CD4-positive, CD25-positive, alpha-beta regulatory T cell (primary cell): ENCODE results near the gene WWOX. TPM values are rescaled to one million over a fixed set of nuclear protein-coding genes. Genes with fewer than 3 reads are reported as not detected.

Experiments used
- ATAC-seq, 2 donors: fragments of 150-1000 bp; cut with Tn5 transposase; one replicate each; pipeline ENCODE4 v1.10.0; 2021; ENCODE audit warnings: low read depth in 2 of 2, moderate number of reproducible peaks in 2 of 2, moderate library complexity in 1 of 2
- DNase-seq, 3 donors: peaks; one replicate each; pipeline versions ENCODE4 v3.0.0 to v3.0.0-alpha.2; 2012 to 2022; ENCODE audit warnings: mixed read lengths in 1 of 3
- H3K27ac ChIP-seq: one replicate; pipeline ENCODE4 v1.7.0; 2013; ENCODE audit warnings: mild to moderate bottlenecking, low read length; ENCODE audit not compliant: insufficient read depth, poor library complexity, severe bottlenecking
- H3K27me3 ChIP-seq: one replicate; pipeline ENCODE4 v1.7.0; 2013; ENCODE audit warnings: low read length; ENCODE audit not compliant: control insufficient read depth, insufficient read depth
- H3K36me3 ChIP-seq: one replicate; pipeline ENCODE4 v1.7.0; 2013; ENCODE audit warnings: mild to moderate bottlenecking, low read length, moderate library complexity; ENCODE audit not compliant: control insufficient read depth, insufficient read depth
- H3K4me1 ChIP-seq: 2 replicates; pipeline ENCODE4 v1.7.0; 2013; ENCODE audit warnings: mild to moderate bottlenecking, low read length; ENCODE audit not compliant: insufficient read depth, control insufficient read depth, poor library complexity, severe bottlenecking
- H3K4me3 ChIP-seq: one replicate; pipeline ENCODE4 v1.7.0; 2013; ENCODE audit warnings: low read depth, mild to moderate bottlenecking, low read length, moderate library complexity
- H3K9me3 ChIP-seq, 2 experiments: 1 replicate in 1 of 2; 2 replicates in 1 of 2; pipeline ENCODE4 v1.7.0; 2013; ENCODE audit warnings: low read length in 2 of 2, mild to moderate bottlenecking in 1 of 2, moderate library complexity in 1 of 2; ENCODE audit not compliant: control insufficient read depth in 2 of 2
- H3K27ac Mint-ChIP-seq, 3 donors: one replicate each; pipeline ENCODE4 v1.8.0; 2020 to 2022; ENCODE audit warnings: mild to moderate bottlenecking in 3 of 3, mixed read lengths in 3 of 3, moderate library complexity in 2 of 3
- H3K27me3 Mint-ChIP-seq: one replicate; pipeline ENCODE4 v1.8.0; 2022; ENCODE audit warnings: mild to moderate bottlenecking, mixed read lengths
- H3K36me3 Mint-ChIP-seq: one replicate; pipeline ENCODE4 v1.8.0; 2020; ENCODE audit warnings: mixed read lengths
- H3K4me1 Mint-ChIP-seq, 4 donors: one replicate each; pipeline ENCODE4 v1.8.0; 2020 to 2022; ENCODE audit warnings: mixed read lengths in 4 of 4, mild to moderate bottlenecking in 1 of 4
- H3K4me3 Mint-ChIP-seq, 4 donors: one replicate each; pipeline ENCODE4 v1.8.0; 2020 to 2022; ENCODE audit warnings: mild to moderate bottlenecking in 4 of 4, mixed read lengths in 4 of 4, moderate library complexity in 3 of 4
- H3K9me3 Mint-ChIP-seq, 7 donors: one replicate each; pipeline ENCODE4 v1.8.0; 2020 to 2022; ENCODE audit warnings: mixed read lengths in 7 of 7, mild to moderate bottlenecking in 3 of 7, moderate library complexity in 2 of 7
- polyA plus RNA-seq, 4 donors: library from polyadenylated mRNA; unstranded; fragments of 300-500 nt; fragmentation: Illumina TruSeq; gene quantifications; one replicate each; pipeline ENCODE4 v1.2.3, GENCODE V29; 2021
- total RNA-seq: library from RNA; stranded (reverse); gene quantifications from one replicate; pipeline ENCODE4 v1.2.3, GENCODE V29; 2022

The WWOX gene
- total and polyA plus RNA-seq, 5 donors from 2014 or later, result 10.3 to 18.6 (median 12.8) TPM

DNA sequence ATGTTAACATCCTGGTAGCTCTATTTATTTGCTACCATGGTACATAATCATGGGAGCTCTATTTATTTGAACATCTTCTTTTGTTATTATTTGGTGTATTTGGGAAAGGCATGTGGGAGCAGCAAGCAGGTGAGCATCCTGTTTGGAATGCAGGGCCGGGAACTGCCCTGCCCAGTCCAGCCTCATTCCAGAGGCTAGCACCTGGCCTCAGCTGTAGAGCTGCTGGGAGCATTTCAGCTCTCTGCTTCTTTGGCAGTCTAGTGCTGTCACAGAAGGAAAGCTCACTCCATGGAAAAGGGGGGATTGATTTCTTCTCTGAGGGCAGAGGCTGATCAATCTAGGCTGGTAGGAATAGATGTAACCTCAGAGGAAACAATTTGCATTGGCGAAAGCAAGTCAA lies 112.5 kb downstream of the WWOX start:
- H3K36me3 ChIP-seq, result no peaks in the 10 kb centered on the region
- Mint-ChIP-seq H3K27ac (no peak overlapping the region), H3K4me3 (no peak overlapping the region), H3K4me1 (peaks cover 0 to 1% (median 0%) of the 10 kb centered on the region in 4 donors), H3K27me3 (no peaks in the 10 kb centered on the region), H3K9me3 (no peaks in the 10 kb centered on the region), H3K36me3 (peaks cover 4% of the 10 kb centered on the region)
- no peaks in the 10 kb centered on the region for H3K4me1 ChIP-seq
- H3K27me3 ChIP-seq, result no peaks in the 10 kb centered on the region
- H3K4me3 ChIP-seq, result no peak overlapping the region
- H3K9me3 ChIP-seq, result no peaks in the 10 kb centered on the region
- ATAC-seq (no peak), DNase-seq (no peak)
- H3K27ac ChIP-seq, result no peak overlapping the region

DNA sequence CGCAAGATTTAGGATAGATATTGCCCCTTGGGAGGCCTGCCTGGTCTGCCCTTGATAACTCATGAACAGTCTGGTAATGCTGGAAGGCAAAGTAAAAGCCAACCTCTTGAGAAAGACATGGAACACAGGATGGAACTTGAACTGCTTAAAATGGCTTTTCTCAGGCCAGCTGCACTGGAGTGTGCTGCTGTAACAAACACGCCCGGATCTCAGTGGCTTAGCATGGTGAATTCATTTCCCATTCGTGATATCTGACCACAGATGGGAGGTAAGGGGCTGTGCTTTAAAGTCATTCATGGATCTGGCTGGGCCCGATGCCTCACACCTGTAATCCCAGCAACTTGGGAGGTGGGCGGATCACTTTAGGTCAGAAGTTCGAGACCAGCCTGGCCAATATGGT lies 113.2 kb downstream of the WWOX start:
- Histone ChIP-seq H3K36me3 (no peaks in the 10 kb centered on the region), H3K4me3 (no peak overlapping the region), H3K9me3 (no peaks in the 10 kb centered on the region), H3K4me1 (no peaks in the 10 kb centered on the region), H3K27me3 (no peaks in the 10 kb centered on the region), H3K27ac (no peak overlapping the region)
- no peaks in the 10 kb centered on the region for H3K27me3 Mint-ChIP-seq
- H3K4me3 Mint-ChIP-seq, result no peak overlapping the region
- H3K4me1 Mint-ChIP-seq, result peaks cover 0 to 1% (median 0%) of the 10 kb centered on the region in 4 donors
- H3K9me3 Mint-ChIP-seq, result no peaks in the 10 kb centered on the region
- ATAC-seq (no peak), DNase-seq (no peak)
- no peak overlapping the region for H3K27ac Mint-ChIP-seq
- peaks cover 4% of the 10 kb centered on the region for H3K36me3 Mint-ChIP-seq

DNA sequence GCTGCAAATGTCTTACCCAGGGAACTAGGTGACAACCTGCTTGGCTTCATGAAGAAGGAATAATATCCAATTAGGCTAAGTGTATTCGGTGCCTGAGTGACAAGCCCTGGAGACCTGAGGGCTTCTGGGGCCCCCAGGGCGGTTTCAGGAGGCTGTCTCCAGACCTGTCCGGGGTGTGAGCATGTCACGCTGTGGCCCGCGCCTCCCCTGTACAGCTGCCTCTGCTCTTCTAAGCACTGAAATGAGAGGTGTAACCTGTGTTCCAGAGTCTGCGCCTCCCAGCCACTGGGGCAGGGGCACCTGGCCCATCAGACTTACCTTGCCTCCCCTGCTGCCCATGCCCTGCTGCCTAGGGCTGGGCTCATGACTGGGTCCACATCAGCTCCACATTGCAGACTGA lies 114.3 kb downstream of the WWOX start:
- no peaks in the 10 kb centered on the region for H3K9me3 Mint-ChIP-seq

DNA sequence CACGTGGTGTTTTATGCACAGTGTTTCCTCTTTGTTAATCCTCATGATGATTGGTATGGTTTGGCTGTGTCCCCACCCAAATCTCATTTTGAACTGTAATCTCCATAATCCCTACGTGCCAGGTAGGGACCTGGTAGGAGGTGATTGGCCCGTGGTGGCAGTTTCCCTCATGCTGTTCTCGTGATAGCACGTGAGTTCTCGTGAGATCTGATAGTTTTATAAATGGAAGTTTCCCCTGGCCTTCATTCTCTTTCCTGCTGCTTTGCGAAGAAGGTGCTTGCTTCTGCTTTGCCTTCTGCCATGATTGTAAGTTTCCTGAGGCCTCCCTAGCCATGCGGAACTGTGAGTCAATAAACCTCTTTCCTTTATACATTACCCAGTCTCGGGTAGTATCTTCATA lies 115.8 kb downstream of the WWOX start:
- ATAC-seq (no peak), DNase-seq (no peak)
- H3K4me1 ChIP-seq, result no peaks in the 10 kb centered on the region
- Mint-ChIP-seq H3K4me1 (peaks cover 0 to 10% (median under 1%) of the 10 kb centered on the region in 4 donors), H3K9me3 (no peaks in the 10 kb centered on the region), H3K27ac (no peak overlapping the region), H3K27me3 (no peaks in the 10 kb centered on the region), H3K36me3 (peaks cover 4% of the 10 kb centered on the region), H3K4me3 (no peak overlapping the region)
- H3K27ac ChIP-seq, result no peak overlapping the region
- H3K36me3 ChIP-seq, result no peaks in the 10 kb centered on the region
- no peak overlapping the region for H3K4me3 ChIP-seq
- no peaks in the 10 kb centered on the region for H3K9me3 ChIP-seq
- H3K27me3 ChIP-seq, result no peaks in the 10 kb centered on the region

More for the DNA sequence above, 114.3 kb downstream of the WWOX start:
- Mint-ChIP-seq H3K27ac (no peak overlapping the region), H3K4me1 (peaks cover 0 to 1% (median under 1%) of the 10 kb centered on the region in 4 donors), H3K4me3 (no peak overlapping the region), H3K27me3 (no peaks in the 10 kb centered on the region), H3K36me3 (peaks cover 4% of the 10 kb centered on the region)
- Histone ChIP-seq H3K4me1 (no peaks in the 10 kb centered on the region), H3K9me3 (no peaks in the 10 kb centered on the region), H3K27ac (no peak overlapping the region), H3K36me3 (no peaks in the 10 kb centered on the region), H3K27me3 (no peaks in the 10 kb centered on the region), H3K4me3 (no peak overlapping the region)
- DNase-seq (no peak), ATAC-seq (no peak)

DNA sequence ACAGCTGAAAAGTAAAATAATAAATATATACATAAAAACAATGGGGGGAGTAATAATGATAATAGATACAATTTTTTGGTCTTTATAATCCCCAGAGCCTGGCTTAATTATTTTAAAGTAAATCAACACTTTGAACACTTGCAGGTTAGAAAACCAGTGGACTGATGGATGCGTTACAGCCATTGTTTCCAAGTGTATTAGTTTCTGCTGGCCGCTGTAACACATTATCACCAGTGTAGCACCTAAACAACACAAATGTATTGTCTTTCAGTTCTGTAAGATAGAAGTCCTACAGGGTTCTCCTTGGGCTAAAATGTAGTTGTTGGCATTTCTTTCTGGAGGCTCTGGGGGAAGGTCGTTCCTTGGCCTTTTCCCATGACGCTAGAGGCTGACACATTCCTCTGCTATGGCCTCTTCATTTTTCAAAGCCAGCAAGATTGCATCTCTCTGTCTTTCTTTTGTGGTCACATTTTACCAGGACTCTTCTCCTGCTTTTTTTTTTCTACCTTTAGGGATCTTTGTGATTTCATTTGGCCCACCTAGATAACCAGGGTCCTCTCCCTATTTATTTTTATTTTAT lies 116.8 kb downstream of the WWOX start:
- Mint-ChIP-seq H3K36me3 (peaks cover 4% of the 10 kb centered on the region), H3K27ac (no peak overlapping the region), H3K27me3 (no peaks in the 10 kb centered on the region), H3K4me3 (no peak overlapping the region), H3K4me1 (peaks cover 0 to 10% (median under 1%) of the 10 kb centered on the region in 4 donors), H3K9me3 (no peaks in the 10 kb centered on the region)
- Histone ChIP-seq H3K36me3 (no peaks in the 10 kb centered on the region), H3K9me3 (no peaks in the 10 kb centered on the region), H3K27ac (no peak overlapping the region), H3K4me1 (no peaks in the 10 kb centered on the region), H3K4me3 (no peak overlapping the region), H3K27me3 (no peaks in the 10 kb centered on the region)
- no peak for ATAC-seq
- DNase-seq, result no peak

DNA sequence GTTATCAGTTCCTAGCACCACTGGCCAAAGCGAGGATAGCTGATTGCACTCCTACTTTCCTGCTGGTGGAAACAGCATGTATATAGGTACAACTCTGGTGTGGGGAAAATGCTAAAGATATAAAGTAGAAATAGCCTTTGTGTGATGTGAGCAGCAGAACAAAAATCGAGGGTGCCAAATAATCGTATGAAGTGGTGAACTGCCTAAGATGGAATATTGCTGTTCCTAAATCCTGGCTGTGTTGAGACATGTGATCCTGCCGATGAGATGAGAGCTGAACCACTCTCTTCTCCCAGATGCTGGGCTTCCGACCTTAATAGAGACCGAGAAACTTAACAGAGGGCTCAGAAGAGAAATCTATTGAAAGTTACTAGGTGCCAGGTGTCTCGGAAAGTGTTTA lies 117.8 kb downstream of the WWOX start:
- H3K9me3 ChIP-seq, result no peaks in the 10 kb centered on the region
- Mint-ChIP-seq H3K36me3 (peaks cover 4% of the 10 kb centered on the region), H3K27me3 (no peaks in the 10 kb centered on the region), H3K27ac (no peak overlapping the region), H3K4me1 (peaks cover 0 to 10% (median 0%) of the 10 kb centered on the region in 4 donors), H3K4me3 (no peak overlapping the region), H3K9me3 (no peaks in the 10 kb centered on the region)
- H3K36me3 ChIP-seq, result no peaks in the 10 kb centered on the region
- no peaks in the 10 kb centered on the region for H3K4me1 ChIP-seq
- H3K4me3 ChIP-seq, result no peak overlapping the region
- DNase-seq (no peak), ATAC-seq (no peak)
- no peak overlapping the region for H3K27ac ChIP-seq
- H3K27me3 ChIP-seq, result no peaks in the 10 kb centered on the region

DNA sequence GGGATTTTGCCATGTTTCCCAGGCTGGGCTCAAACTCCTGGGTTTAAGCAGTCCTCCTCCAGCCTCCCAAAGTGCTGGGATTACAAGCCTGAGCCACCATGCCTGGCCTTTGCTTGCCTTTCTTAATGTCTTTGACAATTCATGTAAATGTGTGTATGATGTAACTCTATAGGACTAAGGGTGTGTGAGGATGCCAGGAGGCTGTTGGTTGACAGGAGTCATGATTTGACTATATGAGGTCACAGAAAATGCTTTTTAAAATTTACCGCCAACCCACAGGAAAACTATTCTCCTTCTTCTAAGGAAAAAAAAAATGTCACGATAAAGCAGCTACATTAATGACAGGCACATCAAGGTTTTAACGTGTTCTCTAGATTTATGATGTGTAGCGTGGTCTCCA lies 118.8 kb downstream of the WWOX start:
- no peaks in the 10 kb centered on the region for H3K4me1 ChIP-seq
- H3K27ac ChIP-seq, result no peak overlapping the region
- H3K9me3 Mint-ChIP-seq, result no peaks in the 10 kb centered on the region
- peaks cover 0 to 10% (median 0%) of the 10 kb centered on the region in 4 donors for H3K4me1 Mint-ChIP-seq
- no peak overlapping the region for H3K4me3 Mint-ChIP-seq
- H3K36me3 ChIP-seq, result no peaks in the 10 kb centered on the region
- H3K4me3 ChIP-seq, result no peak overlapping the region
- H3K9me3 ChIP-seq, result no peaks in the 10 kb centered on the region
- H3K27ac Mint-ChIP-seq, result no peak overlapping the region
- H3K27me3 ChIP-seq, result no peaks in the 10 kb centered on the region
- DNase-seq (no peak), ATAC-seq (no peak)
- H3K36me3 Mint-ChIP-seq, result peaks cover 4% of the 10 kb centered on the region
- no peaks in the 10 kb centered on the region for H3K27me3 Mint-ChIP-seq

DNA sequence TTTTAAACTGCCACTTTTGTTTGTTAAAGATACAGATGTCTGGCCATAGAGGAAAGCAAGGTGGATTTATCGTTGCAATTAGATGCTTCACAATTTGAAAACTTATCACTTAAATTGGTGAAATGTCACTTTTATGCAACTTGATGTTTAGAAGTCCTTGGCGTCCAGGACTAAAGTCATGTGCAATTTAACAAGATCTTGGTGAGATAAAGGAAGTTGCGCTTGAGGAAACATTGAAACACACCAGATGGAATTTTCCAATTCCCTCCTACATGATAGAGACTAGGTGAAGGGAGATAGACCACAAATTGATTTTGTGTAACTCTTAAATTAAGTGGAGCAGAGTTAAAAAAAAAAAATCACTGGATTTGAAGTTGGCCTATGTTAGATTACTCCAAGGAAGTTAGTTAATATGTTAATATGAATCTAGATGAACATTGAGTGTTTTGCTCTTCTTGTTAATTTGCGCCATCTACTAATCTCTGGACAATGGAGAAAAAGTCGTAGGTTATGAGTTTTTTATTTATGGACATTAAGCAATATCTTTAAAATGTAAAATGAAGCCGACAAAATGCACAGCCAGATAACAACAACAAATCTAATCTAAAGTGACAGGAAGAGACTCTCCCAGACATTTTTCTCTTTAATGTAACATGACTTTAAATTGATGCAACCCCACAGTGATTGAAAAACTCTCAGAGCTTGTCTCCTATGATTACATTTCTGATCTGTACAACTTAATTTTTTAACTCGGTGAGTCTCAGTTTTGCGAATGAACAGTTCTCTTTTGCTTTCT lies 119.6 kb downstream of the WWOX start:
- no peaks in the 10 kb centered on the region for H3K9me3 Mint-ChIP-seq
- DNase-seq, result no peak
- no peak overlapping the region for H3K4me3 ChIP-seq
- no peaks in the 10 kb centered on the region for H3K4me1 ChIP-seq
- ATAC-seq, result no peak
- peaks cover 4% of the 10 kb centered on the region for H3K36me3 Mint-ChIP-seq
- H3K27ac Mint-ChIP-seq, result no peak overlapping the region
- H3K27me3 Mint-ChIP-seq, result no peaks in the 10 kb centered on the region
- peaks cover 0 to 10% (median 0%) of the 10 kb centered on the region in 4 donors for H3K4me1 Mint-ChIP-seq
- H3K36me3 ChIP-seq, result no peaks in the 10 kb centered on the region
- no peak overlapping the region for H3K4me3 Mint-ChIP-seq
- no peak overlapping the region for H3K27ac ChIP-seq
- no peaks in the 10 kb centered on the region for H3K27me3 ChIP-seq
- no peaks in the 10 kb centered on the region for H3K9me3 ChIP-seq
